Muscle of arm (tissue), 12 donors: ENCODE data around the gene PLA2G2C. TPM values are rescaled to one million over a fixed set of nuclear protein-coding genes. Genes with fewer than 3 reads are reported as not detected.

ENCODE experiments used
- DNase-seq: peaks from one replicate; pipeline ENCODE4 v3.0.0-alpha.2; 2013
- polyA plus RNA-seq, 12 donors: library from polyadenylated mRNA; unstranded; fragments of 120-200 nt; gene quantifications; one replicate each; pipeline ENCODE4 v1.2.1, GENCODE V29; 2013; ENCODE audit not compliant: insufficient read length in 12 of 12

PLA2G2C gene
- polyA plus RNA-seq, 12 donors, result 0.05 to 0.10 (median 0.06) TPM; not detected in 9

DNA sequence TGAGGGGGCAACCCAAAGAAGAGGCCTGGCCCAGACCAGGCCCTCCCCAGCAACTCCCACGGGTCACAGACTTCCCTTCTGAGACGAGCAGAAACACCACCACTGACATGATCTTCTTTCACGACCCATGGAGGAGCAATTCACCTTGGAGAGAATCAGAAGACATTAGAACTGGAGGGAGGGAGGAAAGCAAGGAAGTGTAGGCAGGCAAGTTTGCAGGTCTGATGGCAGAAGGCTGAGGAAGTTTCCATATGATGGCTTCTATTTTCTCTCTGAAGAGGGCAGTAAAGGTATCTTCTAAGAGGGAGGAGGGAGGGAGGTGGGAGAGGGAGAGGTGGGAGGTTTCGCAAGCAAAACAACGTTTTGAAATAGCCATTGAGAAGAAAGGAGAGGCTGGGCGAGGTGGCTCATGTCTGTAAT is 1.8 kb downstream of the PLA2G2C start:
- no peak for DNase-seq

DNA sequence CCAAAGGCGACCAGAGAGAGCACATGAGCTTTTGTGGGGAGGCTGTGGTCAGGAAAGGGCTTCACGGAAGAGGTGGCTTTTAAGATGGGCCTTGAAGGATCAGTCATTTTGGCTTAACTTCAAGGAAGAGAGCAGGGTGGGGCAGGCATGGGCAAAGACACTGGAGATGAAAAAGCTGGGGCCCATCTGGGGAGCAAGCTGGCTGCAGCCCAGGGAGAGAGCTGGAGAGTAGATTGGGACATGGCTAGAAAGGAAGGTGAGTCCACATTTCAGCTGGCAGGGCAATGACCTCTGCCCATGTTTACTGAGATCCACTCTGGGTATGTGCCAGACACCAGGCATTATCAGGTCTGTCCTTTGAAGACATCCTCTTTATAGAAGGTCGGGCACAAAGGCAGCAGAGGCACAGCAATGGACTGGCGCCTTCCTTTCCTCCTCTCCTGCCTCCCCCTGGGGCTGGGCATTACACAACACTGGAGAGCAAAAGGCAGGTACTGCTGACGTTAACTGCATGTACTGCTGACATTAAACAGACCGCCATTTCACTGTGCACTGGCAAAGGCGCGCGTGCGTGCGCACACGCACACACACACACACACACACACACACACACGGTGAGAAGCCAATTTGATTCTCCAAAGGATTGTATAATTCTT is 2.6 kb downstream of the PLA2G2C start:
- DNase-seq, result no peak

DNA sequence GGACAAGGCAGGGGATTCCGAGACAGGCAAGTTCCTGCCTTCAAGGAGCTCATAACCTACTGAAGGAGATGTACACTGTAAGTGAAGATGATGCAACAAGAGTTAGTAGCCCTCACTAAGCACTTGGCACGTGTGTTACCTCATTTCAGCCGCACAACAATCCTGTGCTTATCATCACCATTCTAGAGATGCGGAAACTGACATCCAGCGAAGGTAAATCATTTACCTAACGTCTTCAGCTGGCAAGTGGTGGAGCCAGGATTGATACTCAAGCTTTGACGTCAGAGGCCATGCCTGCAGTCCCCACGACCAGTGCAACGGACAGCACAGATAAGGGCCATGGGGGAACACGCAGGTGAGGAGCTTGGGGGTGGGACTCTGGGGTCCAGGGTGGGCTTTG is 3.3 kb downstream of the PLA2G2C start:
- DNase-seq, result no peak

DNA sequence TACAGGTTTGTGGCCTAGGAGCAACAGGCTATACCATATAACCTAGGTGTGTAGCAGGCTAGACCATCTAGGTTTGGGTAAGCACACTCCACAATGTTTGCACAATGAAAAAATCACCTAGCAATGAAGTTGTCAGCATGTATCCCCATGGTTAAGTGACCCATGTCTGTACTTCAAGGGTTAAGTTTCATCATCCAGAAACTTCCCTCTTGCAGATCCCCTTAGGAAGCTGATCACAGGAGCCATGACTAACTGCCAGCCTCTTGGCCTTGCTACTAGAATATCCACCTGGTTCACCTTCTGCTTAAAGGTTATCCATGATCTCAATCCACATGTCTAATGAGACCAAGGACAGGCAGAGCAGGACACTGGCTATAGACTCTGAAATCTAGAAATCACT is 3.9 kb downstream of the PLA2G2C start:
- no peak for DNase-seq

DNA sequence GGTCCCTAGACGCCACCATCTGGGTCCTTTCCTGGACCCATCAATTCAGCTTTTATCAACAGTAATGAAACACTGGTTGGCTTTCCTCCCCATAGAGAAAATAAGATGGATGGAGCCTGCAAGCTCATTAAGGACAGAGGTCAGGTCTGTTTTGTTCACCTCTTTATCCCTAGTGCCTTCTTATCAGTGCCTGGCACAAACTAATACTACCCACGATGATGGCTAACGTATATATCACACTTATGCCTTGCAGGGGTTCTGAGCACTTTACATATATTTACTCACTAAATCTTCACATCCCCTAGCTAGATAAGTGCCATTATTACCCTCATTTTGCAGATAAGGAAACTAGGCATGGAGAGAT is 5.5 kb downstream of the PLA2G2C start:
- DNase-seq, result no peak

DNA sequence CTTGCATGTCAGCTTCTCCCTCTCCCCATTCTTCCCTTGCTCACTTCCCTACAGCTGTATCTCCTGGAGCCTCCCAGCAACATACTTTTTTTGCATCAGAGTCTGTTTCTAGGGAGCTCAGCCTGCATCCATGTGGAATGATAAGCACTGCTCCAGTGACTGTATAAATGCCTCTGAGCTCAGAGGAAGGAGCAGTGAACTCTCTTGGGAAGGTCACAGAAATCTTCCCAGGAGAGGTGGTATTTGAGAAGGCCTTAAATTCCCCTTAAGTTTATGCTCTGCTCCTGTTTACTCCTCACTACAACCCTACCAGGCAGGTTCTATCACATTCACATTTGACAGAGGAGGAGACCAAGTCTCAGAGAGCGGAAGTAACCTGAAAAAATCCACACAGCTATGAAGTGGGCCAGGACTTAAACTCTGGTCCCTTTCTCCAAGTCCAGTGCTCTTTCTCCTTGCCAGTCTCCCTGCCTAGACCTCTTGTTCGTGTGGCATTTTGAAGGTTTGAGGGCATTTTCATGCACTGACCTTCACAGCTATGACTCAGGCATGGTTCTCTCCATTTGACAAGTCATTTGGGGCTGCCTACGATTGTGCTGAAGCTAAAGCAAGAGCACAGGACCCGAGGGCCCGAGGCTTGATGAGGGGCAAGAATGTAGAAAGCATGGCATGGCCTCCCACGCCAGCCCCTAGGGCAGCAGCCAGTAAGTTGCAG is 6.0 kb downstream of the PLA2G2C start:
- no peak for DNase-seq

DNA sequence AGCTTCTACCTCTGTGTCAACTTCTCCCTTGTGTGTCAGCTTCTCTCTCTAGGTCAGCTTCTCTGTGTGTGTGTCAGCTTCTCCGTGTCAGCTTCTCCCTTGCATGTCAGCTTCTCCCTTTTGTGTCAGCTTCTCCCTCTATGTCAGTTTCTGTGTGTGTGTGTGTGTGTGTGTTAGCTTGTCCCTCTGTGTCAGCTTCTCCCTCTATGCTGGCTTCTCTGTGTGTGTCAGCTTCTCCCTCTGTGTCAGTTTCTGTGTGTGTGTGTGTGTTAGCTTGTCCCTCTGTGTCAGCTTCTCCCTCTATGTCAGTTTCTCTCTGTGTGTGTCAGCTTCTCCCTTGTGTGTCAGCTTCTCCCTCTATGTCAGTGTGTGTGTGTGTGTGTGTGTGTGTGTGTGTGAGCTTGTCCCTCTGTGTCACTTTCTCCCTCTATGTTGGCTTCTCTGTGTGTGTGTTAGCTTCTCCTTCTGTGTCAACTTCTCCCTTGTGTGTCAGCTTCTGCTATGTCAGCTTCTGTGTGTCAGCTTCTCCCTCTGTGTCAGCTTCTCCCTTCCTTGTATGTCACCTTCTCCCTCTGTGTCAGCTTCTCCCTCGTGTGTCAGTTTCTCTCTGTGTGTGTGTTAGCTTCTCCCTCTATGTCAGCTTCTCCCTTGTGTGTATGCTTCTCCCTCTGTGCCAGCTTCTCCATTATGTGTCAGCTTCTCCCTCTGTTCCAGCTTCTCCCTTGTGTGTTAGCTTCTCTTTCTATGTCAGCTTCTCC is 6.8 kb downstream of the PLA2G2C start:
- DNase-seq, result no peak

DNA sequence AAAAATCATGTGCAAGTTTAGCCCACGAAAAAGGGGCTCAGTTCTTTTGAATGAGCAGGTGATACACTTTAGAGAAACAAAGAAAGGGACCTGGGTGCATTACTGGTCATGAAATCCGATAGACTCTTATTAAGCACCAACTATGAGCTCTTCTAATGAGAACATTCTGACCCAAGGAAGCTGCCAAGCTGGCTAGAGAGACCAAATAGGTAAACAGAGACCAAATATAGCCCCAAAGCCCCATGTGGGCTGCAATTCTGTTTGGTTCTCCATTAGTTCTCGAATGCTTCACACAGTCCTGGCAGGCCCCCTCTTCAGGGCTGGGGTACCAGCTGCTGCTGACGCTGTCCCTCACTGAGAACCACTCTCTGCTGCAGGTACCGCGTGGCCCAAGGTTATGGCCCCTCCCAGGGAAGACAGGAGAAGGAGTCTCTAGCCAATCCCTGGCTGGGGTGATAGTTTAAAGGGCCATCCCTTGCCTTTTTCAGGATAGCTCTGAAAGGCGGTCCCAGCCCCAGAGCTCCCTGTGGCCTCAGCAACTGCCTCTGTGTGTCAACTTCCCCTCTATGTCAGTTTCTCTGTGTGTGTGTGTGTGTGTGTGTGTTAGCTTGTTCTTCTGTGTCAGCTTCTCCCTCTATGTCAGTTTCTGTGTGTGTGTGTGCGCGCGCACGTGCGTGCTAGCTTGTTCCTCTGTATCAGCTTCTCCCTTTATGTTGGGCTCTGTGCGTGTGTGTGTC is 7.5 kb downstream of the PLA2G2C start:
- DNase-seq, result no peak

DNA sequence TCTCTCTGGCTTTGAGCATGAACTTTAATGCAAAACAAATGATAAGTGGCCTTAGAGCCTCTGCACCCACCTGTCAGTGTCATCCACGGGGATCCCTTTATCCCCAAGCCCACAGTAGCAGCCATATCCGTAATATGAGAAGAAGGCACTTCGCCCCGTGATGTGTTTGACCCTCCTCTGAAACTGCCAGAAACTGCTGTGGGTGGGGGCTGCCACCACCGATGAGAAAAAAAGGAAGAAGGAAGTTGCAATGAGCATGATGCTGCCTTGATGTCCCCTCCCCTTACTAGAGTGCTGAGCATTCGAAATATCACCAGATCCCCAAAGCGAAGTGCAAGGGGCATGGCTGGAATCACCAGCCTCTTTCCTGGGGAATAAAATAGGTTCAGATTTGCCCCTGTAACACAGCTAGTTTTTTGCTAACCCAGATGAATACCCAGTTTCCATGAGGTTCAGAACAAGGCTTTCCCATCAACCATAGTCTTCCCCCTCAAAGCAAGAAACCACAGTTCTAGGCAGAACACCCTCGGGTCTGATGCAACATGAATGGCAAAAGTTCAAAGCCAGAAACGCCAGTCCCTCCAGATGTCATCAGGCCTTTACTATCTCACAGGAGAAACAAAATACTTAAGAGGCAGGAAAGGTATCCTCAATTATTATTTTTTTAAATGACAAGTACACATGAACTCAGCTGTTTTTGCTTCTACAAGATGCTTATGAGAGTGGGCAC is 11.2 kb downstream of the PLA2G2C start:
- DNase-seq, result no peak

DNA sequence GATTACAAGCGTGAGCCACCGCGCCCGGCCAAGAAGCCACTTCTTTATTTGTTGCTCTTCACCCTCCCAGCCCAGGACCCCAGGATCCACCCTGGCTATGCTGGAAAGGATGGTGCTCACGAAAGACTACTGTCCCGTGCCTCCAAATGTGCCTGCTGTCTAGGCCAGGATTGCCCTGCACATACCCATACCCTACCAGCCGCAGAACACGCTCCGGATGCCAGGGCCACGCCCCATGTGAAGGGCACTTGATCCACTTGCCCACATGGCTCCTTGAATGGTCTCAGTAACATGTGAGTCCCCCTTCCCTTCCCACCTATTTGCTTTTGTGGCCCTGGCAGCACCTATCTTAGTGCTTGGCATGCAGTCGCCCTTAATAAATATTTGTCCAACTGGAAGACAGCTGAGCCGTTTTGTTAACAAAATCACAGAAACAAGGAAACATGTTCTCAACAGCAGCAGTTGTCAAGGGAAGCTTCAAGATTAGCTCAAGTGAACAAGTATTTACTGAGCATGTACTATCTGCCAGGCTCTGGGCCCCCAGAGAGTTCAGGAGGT is 14.2 kb downstream of the PLA2G2C start:
- DNase-seq, result no peak

DNA sequence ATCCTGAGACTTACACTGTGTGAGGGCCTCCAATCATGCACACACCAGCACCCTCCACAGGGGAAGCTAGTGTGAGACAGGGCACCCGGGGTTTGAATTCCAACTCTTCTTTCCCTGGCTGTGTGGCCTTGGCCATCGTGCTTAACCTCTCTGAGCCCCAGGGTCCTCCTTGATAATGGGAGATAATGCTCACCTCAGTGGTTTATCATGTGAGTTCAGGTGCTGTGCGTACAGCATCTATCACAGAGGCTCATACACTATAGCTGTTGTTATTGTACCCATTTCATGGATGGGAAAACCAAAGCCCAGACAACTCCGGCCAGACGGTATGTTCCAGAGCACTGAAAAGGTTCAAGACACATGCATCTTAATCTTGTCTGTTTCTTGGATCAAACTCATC is 16.4 kb downstream of the PLA2G2C start:
- no peak for DNase-seq

DNA sequence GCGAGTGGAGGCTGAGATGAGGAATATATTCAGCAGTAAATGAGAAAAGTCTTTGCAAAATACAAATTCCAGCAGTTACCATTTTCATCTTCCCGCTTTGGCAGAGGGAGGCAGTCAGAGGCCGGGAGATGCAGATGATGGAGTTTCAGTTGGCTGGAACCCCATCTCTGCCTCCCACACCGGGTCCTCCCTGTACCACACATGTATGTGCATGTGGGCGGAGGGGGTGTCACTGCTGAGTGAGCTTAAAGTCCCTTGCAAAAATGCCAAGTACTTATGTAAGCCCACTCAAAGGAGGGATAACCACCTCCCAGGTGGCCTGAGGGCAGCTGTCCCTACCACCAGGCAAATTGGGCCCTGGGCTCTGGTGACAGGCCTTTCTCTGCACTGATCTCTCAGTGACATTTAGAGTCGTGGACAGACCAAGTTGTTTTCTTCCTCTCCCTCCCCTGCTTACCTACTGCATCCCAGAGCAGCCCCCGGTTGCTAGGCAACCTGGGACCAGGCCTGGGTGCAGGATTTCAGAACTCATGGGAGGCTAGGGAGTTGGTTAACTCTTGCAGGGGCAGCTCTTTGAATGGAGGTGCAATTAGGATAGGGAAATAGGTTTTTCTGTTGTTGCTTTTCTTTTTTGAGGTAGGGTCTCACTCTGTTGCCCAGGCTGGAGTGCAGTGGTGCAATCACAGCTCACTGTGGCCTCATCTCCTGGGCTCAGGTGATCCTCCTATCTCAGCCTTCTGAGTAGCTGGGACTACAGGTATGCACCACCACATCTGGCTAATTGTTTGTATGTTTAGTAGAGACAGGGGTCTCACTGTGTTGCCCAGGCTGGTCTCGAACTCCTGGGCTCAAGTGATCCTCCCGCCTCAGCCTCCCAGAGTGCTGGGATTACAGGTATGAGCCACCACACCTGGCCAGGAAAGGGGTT is 17.5 kb downstream of the PLA2G2C start:
- no peak for DNase-seq

DNA sequence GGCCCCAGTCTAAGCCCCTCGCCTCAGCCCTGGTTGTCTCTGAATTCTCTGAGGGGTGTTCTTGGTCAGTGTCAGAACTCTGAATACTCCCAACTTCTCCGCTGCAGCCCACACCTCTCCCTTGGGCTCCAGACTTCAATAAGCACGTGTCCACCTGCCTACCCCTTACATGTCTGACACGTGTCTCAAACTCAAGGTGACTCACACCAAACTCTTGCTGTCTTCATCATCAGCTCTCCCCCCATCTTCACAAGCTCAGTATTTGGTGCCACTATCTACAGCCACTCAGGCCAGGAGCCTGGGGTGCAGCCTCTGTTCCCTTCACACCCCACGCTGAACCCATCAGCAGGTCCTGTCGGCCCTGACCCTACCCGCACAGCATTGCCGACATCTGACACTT is 19.2 kb downstream of the PLA2G2C start:
- DNase-seq, result no peak

DNA sequence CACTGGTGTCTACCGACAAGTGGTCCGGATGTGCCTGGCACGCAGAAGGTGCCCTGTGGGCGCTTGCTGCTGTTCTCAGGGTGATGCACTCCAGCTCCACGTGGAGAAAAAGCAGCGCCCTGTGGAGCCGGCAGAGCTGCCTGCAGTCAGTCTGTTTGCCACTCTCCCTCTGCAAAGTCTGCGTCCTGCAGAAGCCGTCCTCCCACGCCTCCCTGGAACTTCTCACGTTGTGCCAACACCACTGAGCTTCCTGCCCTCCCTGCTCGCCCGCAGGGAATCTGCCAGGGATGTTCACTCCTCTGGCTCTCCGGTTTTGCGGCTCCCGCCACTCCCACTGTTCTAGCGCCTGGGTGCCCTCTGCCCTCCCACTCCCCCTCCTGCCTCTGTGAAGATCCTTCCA is 20.3 kb downstream of the PLA2G2C start:
- no peak for DNase-seq

DNA sequence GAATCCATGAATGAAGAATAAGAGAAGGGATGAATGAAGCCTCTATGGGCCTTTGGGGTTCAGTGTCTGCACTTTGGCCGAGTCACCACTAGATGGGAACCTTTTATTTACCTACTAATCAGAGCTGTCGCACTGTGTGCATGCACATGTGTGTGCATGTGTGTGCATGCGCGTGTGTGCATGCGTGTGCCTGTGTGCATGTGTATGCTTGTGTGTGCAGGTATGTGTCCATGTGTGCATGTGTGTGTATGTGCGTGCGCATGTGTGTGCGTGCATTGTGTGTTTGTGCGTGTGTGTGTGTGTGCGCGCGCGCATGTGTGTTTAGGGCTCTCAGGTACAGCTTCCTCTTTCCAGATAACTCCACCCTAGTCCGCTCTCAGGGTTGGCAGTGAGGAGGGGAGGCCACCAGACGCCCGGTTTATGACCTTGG is 20.8 kb downstream of the PLA2G2C start:
- DNase-seq, result no peak

DNA sequence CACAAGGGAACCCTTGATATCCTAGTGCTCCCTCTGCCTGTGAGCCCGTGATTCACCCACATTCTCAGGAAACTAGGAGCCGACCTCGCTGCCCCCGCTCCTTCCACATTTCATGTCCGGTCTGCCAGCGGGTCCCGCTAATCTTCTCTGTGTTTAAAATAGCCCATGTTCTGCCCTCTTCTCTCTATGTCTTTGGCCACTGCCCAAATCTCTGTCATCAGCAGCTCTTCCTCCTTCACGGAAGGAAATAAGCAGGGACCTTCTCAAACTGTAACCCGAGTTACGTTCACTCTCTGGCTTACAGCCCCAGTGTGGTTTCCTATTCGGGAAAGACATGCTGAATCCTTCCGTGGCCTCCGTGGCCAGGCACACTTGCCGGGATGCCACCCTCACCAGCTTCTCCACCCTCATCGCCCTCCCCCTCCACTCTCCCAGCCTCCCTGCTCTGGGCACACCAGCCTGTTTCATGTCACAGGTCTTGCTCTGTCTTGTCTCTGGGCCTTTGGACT is 21.6 kb downstream of the PLA2G2C start:
- DNase-seq, result peak; percentile 26

DNA sequence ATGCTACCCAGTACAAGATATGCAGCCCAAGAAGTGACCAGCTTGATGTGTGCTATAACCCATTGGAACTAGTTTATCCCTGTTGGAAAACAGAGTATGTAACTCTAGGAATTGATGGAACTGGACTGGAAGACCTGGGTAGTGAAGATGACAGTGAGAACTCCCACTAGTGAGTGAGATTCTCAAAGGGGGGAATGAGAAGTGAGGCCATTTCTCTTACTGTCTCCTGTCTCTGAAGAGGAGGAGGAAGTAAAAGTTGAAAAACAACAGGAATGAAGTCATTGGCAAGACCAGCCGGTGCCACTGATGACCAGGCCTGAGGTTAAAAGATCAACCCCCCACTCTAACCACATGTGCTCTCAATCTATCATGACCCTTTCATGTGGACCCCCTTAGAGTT is 26.3 kb downstream of the PLA2G2C start:
- DNase-seq, result no peak

DNA sequence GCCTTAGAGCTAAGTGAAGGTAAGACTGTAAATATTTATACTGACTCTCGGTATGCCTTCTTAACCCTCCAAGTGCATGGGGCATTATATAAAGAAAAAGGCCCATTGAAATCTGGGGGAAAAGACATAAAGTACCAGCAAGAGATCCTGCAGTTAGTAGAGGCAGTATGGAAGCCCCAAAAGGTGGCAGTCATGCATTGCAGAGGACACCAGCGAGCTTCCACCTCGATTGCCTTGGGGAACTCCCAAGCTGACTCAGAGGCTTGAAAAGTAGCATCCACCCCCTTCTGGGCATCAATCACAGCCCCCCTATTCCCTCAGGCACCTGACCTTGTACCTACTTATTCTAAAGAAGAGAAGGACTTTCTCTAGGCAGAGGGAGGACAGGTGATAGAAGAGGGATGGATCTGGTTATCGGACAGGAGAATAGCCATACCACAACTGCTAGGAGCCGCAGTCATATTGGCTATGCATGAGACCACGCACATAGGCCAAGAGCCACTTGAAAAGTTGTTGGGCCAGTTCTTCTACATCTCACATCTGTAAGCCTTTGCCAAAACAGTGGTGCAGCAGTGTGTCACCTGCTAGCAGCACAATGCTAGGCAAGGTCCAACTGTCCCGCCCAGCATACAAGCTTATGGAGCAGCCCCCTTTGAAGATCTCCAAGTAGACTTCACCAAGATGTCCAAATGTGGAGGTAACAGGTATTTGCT is 27.8 kb downstream of the PLA2G2C start:
- no peak for DNase-seq

DNA sequence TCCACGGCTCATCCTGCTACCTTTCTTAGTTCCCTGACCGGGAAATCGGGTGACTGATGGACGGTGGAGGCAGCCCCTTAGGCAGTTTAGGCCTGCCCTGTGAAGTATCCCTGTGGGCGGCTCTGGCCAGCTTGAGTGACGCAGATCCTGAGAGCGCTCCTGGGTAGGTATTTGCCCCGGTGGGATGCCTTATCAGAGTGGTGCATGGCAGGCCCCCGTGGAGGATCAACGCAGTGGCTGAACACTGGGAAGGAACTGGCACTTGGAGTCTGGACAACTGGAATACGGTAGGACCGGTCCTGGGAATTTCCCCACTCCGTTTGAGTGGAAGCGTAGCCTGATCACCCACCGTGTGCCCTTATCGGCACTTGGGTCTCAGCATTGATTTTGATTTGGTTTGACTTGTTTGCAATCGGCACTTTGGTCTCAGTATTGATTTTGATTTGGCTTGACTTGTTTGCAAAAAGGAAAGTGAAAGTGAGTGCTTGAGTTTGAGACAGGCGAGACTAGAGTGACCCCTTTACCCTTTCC is 32.0 kb downstream of the PLA2G2C start:
- no peak for DNase-seq
